RPMI8226 (cell line): ENCODE measurements around the gene IL34.
"Not testable (repeated sequence)": the region's sequence is repeated elsewhere in the genome, so short reads cannot be mapped to it uniquely, and the experiment has no call there.

Source experiments
- DNase-seq: peaks from one replicate; pipeline ENCODE4 v3.0.0-alpha.2; 2015

IL34 gene

DNA sequence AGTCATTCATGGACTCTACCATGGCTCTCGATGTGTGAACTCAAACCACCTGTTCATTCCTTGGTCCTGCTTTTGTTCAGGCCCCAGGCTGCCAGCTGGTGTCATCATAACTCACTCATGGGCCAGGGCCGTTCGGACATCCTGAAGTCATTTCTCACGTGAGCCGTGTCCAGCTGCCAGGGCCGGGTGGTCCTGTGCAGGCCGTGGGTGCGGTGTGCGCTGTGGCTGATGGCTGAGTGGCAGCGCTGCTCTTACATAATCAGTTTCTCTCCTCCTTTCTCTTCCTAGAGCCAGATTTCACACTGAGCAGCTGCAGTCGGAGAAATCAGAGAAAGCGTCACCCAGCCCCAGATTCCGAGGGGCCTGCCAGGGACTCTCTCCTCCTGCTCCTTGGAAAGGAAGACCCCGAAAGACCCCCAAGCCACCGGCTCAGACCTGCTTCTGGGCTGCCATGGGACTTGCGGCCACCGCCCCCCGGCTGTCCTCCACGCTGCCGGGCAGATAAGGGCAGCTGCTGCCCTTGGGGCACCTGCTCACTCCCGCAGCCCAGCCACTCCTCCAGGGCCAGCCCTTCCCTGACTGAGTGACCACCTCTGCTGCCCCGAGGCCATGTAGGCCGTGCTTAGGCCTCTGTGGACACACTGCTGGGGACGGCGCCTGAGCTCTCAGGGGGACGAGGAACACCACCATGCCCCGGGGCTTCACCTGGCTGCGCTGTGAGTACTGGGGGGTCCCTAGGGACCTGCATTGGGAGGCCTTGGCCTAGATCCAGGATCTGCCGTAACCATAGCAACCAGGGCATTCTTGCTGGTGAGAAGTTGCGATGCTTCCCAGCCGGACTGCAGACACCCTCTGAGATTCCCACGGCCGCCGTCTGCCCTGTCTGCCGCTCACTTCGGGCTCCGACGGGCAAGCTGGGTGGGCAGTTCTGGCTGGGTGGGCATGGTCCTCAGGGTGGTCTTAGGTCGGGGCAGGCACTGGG lies at the start of gene IL34:
Gene IL34, plus strand, starts transcription at position 300 of the 982 bp plus-strand sequence. Its CDS starts 389 bp downstream, at position 689.
- DNase-seq, result peak; percentile 5

DNA sequence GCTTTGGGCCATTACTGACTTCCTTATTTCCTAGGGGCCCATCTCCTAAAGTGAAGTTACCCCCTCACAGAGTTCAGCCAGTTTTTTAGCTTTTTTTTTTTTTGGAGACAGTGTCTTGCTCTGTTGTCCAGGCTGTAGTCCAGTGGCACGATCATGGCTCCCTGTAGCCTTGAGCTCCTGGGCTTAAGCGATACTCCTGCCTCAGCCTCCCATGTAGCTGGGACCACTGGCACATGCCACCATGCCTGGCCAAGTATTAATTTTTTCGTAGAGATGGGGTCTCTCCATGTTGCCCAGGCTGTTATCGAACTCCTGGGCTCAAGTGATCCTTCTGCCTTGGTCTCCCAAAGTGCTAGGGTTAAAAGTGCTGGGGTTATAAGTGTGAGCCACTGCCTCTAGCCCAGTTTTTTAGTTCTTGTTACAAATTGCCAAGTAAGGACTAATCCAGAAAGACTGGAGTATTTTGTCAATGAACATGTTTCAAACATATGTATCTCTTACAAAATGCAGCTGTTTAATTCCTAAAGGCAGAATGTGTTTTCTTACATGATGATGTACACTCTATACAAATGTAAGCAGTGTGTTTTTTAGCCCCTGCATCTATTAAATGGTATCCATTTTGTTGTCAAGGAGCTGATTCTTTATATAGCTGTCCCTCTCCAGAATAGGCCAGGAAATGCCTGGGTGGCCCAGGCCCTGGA lies 49.1 kb upstream of the IL34 start:
- no peak for DNase-seq

DNA sequence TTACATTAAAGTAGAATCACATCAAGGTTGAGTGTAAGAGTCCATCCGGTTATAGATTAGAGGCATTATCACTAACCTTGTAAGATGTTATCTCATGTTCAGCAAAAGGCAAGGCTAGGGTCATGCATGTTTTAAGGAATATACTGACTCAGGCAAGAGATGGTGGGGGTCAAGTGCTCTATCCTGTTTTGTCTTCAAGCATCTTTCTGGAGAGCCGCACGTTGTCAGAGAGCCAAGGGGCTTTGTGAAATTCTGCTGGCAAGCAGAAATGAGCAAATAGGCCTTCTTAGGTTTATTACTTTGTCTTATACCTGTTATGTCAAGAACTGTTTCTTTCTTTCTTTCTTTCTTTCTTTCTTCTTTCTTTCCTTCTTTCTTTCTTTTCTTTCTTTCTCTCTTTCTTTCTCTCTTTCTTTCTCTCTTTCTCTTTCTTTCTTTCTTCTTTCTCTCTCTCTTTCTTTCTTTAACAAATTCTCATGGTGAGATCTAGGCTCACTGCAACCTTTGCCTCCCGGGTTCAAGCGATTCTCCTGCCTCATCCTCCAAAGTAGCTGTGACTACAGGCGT lies 47.3 kb upstream of the IL34 start:
- no peak for DNase-seq

- DNase-seq, result no peak
Observed at GRCh38 chr16:70600730-70601129, 45.6 kb upstream of the IL34 start.

GRCh38 chr16:70601576-70602575 lies 44.5 kb upstream of the IL34 start:
- no peak for DNase-seq

DNA sequence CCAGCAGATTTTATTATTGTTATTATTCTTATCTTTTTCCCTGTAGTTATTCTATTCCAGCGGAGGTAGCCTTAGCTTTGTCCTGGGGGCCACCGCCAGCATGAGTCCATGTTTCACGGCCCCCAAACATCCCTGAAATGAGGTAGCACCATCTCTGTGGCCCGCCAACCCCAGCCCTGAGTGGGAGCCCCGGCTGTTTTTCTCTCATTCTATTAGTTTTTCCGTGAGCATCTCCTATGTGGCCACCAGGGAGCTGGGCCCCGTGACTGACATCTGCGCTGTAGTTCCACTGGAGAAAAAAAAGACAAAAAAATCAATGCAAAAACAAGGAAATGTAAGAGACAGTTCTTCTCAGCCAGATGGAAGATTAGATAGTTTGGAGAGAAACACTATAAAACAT lies 43.5 kb upstream of the IL34 start:
- DNase-seq, result no peak

DNA sequence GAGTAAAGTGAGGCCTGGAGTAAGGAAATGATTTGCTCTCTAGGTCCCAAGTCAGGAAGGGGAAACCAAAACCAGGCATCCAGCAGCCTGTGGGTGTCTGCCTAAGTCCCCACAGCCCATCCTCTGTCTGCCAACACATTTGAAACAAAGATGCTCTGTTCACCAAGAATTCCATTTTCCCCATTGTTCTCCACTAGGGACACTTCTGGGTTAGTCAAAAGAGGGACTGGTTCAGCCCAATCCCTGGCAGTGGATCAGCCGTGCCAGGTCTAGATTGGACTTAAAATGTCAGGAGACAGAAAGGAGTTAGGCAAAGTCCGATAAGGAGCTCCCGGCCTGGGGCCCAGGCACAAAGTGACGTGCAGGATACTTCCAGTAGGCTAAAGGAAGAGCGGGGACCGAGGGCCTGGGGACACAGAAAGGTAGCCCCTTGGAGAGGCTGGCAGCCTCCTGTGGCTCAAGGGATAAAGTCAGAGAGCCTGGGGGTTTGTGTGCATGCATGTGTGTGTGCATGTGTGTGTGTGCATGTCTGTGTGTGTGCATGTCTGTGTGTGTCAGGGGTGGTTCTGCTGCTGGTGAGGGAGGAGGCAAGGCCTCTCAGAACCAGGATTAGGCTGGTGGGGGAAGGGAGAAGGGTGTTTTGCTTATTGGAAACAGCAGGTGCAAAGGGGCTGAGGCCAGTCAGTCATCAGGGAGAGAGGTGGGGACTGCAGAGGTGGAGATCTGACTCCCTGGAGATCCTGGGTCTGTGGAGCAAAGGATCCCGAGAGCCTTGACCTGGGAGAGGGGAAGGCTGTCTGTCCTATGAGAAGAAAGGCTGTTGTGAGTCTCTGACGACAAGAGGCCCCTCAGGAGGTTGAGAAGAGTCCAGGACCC lies 41.7 kb upstream of the IL34 start:
- DNase-seq, result no peak

DNA sequence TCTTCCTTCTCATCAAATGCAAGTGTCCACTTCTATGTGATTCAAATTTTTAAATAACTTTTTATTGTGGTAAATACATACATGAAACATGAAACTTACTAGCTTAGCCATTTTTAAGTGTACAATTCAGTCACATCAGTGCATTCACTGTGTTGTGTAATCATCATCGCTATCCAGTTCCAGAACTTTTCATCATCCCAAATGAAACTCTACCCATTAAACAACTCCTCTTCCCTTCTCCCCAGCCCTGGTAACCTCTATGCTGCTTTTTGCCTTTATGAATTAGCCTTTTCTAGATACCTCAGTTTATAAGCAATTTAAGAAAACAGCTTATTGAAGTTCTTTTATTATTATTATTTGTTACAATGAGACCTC lies 41.1 kb upstream of the IL34 start:
- DNase-seq, result no peak

DNA sequence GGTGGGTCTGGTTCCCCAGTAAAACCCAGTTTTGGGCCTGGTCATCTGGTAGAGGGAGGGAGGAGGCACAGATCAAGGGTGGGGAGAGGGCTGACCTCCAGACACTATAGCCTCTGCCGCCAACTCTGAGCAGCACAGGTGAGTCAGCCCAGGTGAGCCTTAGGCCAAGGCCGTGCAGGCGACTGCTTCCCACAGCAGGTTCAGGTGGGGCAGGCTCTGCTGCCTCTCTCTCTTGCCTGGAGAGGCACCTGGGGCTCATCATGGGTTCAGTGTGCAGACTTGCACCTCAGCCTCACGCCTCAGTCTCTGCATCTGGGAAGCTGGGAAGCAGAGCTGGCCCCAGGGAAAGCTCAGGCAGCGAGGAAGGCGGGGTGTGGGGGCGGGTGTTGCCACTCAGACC lies 37.8 kb upstream of the IL34 start:
- no peak for DNase-seq

DNA sequence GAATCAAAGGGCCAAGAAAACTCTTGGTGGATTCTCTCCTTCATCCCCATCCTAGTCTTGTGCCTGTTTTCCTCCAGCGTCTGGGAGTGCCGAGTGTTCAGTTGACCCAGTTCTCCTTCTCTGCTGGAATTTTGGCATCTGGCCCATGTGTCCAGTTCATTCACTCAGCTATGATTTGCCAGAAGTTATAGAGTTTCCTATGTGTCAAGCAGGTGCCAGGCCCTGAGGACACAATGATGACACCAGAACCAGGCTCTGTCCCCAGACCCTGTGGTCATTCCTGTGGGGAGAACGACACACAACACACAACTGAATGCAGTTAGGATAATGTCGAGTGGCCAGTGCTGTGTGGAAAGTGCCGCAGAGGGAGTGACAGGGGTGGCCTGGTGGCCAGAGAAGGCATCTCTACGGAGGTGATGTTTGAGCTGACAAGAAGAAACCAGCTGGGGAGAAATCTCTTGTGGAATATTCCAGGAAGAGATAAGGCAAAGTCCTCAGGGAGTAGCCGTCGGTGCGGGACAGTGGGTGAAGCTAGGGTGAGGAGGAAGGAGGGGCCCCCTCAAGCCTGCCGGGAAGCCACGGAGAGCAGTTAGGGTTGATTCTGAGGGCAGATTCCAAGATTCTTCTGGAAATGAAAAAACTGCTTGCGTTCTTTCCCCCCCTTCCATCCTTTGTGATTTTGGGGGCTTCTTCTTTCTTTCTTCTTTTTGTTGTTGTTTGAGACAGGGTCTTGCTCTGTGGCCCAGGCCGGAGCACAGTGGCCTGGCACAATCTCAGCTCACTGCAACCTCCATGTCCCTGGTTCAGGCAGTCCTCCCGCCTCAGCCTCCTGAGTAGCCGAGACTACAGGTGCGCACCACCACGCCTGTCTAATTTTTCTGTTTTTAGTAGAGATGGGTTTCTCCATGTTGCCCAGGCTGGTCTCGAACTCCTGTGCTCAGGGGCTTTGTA lies 35.8 kb upstream of the IL34 start:
- no peak for DNase-seq

GRCh38 chr16:70611224-70611598 lies 35.1 kb upstream of the IL34 start:
- DNase-seq, result no peak

DNA sequence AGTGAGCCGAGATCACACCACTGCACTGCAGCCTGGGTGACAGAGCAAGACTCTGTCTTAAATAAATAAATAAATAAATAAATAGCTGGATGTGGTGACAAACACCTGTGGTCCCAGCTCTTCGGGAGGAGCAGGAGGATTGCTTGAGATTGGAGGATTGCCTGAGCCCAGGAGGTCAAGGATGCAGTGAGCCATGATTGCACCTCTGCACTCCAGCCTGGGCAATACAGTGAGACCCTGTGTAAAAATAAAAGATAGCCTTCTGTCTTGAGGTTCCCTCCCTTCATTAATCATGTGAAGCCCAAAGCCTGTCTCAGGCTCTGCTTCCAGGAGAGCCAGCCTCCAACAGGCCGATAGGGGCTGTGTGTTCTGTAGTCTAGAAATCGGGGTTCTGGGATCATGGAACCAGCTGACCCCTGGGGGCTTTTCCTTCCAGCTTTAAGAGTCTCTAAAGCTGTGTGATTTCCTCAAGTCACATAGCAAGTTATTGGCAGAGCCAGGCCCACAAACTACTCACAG lies 34.5 kb upstream of the IL34 start:
- no peak for DNase-seq

- DNase-seq, result no peak
Observed at GRCh38 chr16:70612931-70613330, 33.4 kb upstream of the IL34 start.

- no peak for DNase-seq
Observed at GRCh38 chr16:70614208-70614951, 32.0 kb upstream of the IL34 start.

- no peak for DNase-seq
Observed at GRCh38 chr16:70615945-70616344, 30.4 kb upstream of the IL34 start.

DNA sequence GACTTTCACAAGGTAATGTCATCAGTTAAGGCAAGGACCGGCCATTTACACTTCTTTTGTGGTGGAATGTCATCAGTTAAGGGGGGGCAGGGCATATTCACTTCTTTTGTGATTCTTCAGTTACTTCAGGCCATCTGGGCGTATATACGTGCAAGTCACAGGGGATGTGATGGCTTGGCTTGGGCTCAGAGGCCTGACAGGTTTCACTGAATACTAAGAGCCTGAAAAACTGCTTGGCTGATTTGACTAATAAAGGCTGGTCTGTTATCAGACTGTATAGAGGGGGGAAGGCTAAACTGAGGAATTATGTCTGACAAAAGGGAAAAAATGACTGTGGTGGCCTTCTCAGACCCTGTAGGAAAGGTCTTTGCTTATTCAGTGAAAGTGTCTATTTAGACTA lies 24.5 kb upstream of the IL34 start:
- DNase-seq, result not testable (repeated sequence)

DNA sequence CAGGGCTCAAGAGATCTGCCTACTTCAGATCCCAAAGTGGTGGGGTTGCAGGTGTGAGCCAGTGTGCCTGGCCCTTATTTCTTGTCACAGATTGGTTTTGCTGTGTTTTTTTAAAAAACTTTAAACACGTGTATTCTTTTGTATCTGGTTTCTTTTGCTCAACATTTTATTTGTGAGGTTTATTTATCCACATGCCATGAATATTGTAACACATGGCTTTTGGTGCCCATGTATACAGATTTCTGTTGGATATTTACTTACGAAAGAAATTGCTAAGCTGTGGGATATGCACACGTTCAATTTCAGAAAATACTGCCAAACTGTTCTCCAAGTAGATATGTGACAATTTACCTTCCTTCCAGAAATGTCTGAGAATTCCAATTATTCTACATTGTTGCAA lies 18.7 kb upstream of the IL34 start:
- DNase-seq, result no peak

DNA sequence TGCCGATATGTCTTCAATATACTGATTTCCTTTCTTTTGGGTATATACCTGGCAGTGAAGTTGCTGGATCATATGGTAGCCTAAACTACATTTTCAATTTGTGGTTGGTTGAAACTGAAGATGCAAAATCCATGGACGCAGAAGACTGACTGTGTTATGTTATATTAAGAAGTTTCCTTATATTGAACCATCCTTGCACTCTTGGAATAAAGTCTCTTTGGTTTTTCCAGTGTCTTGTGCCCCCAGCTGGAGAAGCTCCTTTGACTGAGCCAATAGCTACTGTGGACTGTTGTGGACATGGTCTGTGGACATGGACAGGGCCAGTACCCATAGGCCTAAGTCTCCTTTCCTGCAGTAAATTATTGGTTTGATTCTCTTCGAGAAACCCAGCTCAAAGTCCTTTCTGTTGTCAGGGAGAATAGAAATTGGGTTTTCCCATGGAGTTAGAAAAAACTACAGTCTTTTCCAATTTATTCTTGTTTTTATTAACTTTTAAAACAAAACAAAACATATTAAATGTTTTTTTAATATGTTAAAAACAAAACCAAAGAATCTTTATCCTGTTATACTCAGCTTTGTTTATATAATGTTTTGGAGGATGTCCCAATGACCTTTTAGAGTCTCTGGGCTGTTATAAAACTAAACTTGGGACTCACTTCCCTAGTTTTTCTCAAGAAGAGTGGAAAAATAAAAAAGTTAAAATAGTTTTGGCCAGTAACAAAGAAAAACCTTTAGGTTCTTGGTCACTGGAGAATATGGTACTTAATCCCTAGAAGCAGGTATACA lies 15.2 kb upstream of the IL34 start:
- no peak for DNase-seq
